NK-92 treated with Interleukin-12 subunit alpha and Interleukin-12 subunit beta, amount 100 ng/mL, for 24 hours (cell line): ENCODE measurements around the gene TFDP1.
"Not testable (repeated sequence)": the region's sequence is repeated elsewhere in the genome, so short reads cannot be mapped to it uniquely, and the experiment has no call there.

Source experiments
- DNase-seq: peaks from one replicate; lab custom pipeline; 2025; lab: John Stamatoyannopoulos, UW

Gene TFDP1

DNA sequence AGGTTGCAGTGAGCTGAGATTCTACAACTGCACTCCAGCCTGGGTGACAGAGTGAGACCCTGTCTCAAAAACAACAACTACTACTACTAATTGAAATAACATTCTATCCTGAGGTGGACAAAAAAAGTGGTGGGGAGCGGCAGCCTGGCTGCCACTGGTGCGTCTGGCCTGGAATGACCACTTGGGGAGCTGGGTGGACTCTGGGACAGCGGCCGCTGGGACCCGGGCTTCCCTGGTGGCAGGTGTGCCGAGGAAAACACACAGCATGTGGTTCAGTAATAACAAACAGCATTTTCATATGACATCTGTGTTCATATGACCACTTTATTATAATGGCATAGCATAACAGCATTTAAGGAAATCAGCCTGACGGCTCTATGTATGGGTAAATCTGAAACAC is 33.9 kb downstream of the TFDP1 start:
- no peak for DNase-seq

DNA sequence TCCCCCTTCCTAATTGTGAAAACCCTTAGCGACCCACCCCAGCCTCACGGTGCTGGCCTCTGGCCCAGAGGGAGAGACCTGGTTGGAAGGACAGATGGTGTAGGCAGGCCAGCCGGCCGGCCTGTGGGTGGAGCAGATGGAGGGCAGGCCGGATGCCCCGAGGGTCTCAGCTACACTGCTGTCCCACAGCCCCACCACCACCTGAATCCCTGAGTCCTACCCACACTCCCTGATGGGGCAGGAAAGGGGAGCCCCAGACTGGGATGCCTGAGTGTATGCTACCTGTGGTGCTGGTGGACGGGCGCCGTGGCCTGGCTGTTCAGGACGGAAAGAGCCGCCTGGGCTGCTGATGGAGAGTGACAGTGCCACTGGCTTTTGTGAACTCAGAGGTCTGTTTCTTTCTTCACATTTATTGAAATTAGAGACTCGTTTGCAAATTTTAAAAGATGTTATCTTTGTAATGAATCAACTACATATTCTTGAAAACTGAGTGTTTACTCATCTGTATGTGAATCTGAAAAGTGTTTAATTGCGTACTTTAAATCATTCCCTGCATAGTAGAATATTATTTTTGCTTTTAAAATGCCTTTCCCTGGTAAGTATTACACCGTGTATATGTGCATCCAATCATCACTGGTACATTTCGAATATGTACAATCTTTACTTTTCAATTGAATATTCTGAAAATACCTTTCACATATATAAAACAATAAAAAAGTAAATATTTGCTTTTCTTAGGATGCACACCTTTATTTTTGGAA is 35.7 kb downstream of the TFDP1 start:
- DNase-seq: no peak

DNA sequence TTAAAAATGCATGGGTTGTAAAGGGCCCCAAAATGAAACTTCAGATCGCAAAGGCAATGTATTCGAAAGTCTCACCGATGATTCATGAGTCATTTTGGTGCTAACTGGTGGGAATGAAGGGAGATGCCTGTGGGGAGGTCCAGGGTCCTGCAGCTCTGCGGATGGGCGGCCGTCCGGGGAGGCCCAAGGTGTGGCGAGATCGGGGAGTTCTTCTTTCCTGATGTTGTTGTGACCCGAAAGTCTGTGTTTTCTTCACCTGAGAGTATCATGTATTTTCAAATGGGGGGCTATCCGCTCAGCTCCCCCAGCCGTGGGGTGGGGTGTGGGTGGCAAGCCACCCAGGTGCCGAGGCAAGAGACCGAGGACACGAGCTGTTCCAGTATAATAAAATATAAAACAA is 36.5 kb downstream of the TFDP1 start:
- no peak for DNase-seq

DNA sequence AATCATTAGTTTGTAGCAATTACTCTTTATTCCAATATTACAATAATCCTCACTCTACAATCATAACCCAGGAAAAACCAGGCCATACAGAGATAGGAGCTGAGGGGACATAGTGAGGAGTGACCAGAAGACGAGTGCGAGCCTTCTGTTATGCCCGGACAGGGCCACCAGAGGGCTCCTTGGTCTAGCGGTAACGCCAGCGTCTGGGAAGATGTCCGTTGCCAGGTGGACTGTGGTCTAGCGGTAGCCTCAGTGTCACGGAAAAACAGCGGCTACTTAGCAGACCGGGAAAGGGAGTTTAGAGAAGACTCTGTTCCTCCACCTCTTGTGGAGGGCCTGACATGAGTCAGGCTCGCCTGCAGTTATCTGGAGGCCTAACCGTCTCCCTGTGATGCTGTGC is 36.9 kb downstream of the TFDP1 start:
- DNase-seq: not testable (repeated sequence)

DNA sequence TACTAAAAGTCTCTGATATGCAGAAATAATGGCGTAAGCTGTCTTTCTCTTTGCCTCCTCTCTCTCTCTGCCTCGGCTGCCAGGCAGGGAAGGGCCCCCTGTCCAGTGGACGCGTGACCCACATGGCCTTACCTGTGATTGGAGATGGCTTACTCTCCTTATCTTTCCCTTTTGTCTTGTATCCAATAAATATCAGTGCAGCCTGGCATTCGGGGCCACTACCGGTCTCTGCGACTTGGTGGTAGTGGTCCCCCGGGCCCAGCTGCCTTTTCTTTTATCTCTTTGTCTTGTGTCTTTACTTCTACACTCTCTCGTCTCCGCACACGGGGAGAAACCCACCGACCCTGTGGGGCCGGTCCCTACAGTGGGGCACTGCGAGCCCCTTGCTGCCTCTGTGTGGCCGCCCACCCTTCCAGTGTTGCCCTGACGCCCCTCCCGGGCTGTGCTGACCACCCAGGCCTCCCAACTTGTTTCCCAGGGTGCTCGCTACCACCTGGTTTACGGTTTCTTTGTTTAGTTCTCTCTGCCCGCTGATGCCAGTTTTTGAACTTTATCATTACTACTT is 37.5 kb downstream of the TFDP1 start:
- DNase-seq: not testable (repeated sequence)

DNA sequence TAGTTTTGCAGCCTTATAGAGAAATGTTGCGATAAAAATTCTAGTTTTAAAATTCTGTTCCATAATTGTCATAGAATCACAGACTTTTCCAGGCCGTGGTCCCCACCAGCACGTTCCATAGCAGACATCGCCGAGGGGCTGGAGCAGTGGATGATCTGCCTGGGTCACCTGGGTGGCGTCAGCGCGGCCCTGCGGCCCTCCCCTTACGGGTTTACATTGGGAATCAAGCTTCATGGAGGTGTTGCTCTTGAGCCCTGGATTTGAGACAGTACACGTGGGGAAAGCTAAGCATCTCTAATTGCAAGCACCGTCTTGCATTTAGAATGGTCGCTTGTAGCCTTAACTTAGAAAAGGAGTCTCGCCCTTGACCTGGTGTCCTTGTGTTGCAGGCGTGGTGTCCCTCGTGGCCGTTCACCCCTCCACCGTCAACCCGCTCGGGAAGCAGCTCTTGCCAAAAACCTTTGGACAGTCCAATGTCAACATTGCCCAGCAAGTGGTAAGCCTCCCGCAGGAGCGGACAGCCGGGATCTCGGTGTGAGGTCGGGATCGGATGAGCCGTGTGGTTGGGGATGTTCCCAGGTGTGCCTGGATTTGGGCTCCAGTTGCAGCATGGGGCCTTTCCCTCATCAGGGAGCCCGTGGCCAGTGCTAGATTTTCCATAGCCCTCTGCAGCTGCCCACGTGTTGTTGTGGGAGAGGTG is 38.4 kb downstream of the TFDP1 start:
- DNase-seq: no peak

DNA sequence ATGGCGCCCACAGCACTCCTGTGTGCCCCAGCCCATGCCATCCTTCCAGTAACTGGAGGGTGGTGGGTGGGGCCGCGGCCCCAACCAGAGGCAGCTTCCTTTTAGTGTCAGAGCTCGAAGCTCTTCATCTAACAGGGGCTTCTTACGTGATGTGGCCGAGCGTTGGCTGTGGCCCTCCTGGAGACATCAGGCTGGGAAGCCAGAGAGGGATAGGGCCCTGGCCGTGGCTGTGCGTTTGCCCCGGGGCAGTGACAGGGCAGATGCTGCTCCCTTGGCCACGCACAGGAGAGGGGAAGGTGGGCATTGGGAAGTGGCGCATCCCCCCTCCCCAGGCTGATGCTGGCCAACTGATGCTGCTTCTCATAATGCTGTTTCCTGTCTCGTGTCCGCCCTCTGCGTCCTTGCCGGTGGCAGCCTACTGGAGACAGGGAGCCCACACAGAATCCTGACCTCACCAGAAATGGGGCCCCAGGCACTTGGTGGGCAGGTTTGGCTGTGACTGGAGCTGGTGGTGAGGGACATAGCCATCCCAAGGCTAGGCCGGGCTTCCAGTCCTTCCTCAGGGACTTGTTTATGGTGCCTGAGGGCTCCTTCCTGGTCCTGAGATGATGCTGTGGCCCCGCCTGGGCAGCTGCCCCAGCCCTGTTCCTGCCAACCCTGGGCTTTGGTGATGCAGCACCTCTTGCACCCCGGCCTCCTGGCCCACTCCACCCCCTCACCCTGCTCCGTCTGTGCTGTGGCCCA is 39.1 kb downstream of the TFDP1 start:
- no peak for DNase-seq

DNA sequence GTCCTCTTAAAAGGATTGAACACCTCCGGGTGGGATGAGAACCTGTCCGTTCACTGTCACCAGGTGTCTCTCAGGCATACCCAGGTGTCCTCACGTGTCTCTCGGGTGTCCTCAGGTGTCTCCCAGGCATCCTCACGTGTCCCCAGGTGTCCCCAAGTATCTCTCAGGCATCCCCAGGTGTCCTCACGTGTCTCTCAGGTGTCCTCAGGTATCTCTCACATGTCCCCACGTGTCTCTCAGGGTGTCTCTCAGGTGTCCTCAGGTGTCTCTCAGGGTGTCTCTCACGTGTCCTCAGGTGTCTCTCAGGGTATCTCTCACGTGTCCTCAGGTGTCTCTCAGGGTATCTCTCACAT is 39.7 kb downstream of the TFDP1 start:
- no peak for DNase-seq

DNA sequence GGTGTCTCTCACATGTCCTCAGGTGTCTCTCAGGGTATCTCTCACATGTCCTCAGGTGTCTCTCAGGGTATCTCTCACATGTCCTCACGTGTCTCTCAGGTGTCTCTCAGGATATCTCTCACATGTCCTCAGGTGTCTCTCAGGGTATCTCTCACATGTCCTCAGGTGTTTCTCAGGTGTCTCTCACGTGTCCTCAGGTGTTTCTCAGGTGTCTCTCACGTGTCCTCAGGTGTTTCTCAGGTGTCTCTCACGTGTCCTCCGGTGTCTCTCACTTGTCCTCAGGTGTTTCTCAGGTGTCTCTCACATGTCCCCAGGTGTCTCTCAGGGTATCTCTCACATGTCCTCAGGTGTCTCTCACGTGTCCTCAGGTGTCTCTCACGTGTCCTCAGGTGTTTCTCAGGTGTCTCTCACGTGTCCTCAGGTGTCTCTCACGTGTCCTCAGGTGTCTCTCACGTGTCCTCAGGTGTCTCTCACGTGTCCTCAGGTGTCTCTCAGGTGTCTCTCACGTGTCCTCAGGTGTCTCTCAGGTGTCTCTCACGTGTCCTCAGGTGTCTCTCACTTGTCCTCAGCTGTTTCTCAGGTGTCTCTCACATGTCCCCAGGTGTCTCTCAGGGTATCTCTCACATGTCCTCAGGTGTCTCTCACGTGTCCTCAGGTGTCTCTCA is 40.2 kb downstream of the TFDP1 start:
- not testable (repeated sequence) for DNase-seq

DNA sequence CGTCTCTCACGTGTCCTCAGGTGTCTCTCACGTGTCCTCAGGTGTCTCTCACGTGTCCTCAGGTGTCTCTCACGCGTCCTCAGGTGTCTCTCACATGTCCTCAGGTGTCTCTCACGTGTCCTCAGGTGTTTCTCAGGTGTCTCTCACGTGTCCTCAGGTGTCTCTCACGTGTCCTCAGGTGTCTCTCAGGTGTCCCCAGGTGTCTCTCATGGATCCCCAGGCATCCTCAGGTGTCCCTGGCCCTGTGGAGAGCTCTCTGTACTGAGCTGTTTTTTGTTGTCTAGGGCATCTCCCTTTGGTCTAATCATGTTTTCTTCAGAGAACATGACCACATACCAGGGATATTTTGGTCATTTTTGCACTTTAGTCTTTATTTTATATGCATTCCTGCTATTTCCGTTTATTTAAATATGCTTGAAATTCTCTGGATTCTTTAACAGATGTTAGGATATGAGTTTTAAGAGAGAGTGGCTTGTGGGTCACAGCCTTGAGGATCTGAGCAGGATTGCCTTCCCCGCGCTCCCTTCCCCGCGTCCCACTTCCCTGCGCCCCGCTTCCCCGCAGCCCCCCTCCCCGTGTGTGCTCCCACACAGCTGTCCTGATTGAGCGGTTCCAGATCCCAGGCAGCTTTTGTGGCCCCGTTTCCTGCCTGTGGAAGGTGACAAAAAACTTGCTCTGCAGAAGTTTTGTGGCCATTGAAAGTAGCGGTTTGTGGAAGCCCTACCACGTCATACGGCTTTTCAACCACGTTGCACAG is 41.6 kb downstream of the TFDP1 start:
- DNase-seq: no peak

DNA sequence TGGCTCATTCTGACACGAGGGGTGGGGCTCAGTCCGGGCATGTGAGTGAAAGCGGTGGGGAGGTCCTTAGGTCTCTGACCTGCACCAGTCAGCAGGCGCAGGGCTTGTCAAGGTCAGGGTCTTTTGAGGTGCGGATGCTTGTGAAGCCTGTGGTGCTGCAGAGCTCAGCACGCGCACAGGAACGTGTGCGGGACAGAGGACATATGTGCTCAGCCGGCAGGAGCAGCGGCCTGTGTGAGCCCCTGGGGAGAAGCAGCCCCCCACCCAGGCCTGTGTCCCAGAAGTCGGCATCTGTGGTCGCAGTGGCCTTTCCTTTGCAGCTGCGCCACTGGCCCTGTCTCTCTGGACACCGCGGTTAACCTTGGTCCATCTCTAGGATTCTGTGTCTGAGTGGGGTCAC is 42.6 kb downstream of the TFDP1 start:
- DNase-seq: no peak

DNA sequence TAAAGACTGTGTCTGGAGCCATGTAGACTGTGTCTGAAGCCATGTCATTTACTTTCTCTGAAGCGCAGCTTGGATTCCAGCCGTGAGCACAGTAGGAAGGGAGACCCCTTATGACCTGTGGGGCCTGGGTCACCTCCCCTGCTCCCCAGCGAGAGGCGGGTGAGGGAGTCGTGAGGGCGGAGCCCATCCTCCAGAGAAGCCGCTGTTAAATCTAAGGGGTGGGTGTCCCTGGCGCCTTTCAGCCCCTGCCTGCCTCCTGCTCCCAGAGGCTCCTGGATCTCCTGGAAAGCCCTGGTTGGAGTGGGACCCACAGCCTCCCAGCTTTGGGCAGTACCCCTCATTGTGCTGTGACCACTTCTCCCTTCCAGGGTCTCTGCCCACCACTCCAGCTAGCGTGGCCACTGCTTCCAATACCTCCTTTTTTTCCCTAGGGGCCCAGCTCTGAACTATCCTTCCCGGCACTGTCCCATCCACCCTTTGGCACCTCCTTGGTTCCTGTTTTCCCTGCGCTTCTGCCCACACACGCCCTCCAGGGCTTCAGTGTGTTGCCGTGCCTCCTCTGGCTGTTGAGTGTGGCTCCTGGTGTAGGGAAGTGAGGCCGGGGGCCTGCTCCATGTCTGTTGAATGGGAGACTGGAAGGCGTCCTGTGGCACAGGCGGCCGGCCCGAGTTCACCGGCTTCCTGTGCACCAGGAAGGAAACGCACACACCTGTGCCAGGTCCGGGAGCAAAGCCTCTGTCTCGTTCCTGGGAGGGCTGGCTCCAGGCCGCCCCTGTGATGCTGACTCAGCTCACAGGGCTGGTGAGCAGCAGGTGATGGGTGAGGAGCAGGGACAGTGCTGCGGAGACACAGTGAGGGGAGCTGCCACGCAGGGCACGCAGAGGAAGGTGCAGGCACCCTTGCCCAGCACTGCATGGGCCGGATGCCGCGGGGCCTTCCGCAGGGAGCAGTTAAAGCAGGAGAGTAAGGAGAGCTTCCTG is 44.0 kb downstream of the TFDP1 start:
- no peak for DNase-seq

DNA sequence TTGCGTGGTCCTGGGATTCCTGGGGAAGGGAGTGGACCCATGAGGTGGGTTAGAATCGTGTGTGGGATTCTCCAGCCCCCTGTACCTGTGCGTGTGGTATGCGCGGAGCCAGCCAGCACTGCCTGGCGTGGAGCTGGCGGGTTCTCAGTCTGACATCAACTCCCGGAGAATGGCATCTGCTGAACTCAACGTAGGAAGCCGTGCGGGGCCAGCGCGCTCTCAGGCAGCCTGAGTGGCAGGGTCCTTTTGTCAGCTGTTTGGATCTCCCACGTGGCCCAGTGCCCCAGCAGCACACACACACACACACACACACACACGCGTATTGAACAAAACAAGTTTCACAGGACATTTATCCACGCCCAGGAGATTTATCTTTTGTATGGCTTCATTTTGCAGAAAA is 45.3 kb downstream of the TFDP1 start:
- DNase-seq: no peak

DNA sequence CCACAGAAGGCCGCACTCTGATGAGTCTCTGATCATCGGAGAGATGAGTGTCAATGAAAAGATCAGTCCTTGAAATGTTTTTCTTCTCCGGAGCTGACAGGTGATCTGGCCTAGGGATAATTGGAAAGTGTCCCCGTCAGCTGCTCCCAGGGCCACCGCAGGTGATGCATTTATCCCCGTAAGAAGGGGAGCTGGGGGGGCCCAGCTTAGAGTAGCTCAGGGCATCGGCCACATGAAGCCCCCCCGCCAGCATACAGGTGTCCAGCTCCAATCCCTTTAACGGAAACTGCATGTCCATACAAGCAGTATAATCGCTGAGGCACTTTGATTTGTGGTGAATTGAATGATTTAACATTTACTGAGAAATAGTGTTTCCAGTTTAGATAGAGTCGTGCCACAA is 45.7 kb downstream of the TFDP1 start:
- DNase-seq: no peak

DNA sequence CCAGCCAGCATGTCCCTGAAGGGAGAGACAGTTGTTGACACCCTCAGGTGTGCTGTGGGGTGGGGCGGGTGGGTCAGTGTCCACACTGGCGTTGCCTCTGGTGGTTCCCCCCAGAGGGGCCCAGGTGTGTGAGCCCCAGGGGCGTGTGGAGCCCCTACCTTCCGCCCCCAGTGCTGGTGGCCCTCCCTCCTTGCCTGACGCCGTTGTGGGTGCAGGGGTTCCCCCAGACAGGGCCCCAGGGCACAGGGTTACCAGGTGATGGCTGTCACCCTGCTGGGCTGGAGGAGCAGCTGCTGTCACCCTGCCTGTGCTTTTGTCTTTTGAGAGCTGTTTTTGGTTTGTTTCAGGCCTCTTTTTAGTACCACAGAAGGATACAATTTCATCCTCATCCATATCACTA is 46.3 kb downstream of the TFDP1 start:
- no peak for DNase-seq

DNA sequence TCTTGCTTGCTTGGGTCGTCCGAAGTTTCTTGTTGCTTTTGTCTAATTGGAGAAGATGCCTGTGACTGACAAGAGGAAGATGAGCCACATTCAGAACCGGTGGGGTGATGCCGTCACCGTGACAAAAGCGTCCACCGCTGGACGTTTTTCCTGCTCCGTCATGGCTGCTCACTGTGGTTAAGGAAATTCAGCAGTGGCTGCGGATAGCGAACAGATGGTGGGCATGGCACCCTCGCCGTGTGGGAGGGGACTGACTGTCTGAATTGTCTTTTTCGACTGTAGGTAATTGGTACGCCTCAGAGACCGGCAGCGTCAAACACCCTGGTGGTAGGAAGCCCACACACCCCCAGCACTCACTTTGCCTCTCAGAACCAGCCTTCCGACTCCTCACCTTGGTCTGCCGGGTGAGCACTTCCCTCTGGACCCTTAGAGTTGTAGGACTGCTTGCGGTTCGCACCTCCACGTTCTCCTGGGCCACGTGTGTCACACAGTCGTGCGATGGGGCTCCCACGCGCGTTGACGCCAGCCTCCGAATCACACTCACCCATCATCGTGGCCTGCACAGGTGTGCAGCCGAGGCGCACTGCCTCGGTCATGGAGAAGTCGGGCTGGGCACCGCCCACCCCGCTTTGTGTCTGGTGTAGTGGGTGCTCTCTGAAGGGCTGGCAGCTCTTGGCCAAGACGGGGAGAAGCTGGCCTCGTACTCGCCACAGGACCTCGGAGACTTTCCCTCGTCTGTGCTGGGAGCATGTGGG is 47.0 kb downstream of the TFDP1 start:
- no peak for DNase-seq

DNA sequence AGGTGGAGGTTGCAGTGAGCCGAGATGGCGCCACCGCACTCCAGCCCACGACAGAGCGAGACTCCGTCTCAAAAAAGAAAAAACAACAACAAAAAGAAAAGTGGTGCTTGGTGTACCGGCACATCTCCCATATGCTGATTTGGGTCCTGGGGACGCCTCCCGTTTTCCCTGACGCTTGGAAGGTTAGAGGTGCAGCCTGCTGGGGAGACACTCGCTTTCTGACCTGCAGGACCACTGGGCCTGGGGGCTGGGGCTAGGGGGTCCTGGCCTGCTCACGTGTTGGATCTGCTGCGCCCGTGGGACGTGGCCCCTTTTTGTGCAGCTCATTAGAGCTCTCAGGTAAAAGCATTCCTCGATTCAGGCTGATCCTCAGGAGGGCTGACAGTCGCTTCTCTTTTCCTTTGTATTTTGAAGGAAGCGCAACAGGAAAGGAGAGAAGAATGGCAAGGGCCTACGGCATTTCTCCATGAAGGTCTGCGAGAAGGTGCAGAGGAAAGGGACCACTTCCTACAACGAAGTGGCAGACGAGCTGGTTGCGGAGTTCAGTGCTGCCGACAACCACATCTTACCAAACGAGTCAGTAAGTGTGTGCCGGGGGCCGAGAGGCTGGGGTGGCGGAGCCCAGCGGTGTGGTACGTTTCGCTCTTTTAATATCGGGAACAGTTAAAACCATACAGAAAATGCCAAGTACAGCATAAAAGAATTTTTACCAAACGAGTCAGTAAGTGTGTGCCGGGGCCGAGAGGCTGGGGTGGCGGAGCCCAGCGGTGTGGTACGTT is 48.3 kb downstream of the TFDP1 start:
- DNase-seq: no peak

DNA sequence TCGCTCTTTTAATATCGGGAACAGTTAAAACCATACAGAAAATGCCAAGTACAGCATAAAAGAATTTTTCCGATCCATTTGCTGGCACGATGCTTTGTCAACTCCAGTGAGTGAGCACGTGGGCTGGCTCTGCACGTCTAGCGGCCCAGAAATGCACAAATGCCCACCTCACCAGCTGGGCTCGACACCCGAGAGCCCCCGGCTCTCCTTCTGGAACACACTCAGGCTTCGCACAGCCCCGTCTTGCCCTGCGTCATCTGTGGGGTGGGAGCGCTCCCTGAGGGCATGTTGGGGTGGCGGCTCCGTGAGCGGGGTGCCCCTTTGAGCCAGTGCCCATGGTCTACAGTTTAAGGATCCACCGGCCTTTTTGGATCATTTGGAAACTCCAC is 48.9 kb downstream of the TFDP1 start:
- no peak for DNase-seq
